Fibroblast of lung (primary cell): ENCODE data around the gene TDRD9. TPM values are rescaled to one million over a fixed set of nuclear protein-coding genes. Genes with fewer than 3 reads are reported as not detected.

Source experiments
- DNase-seq, 2 donors: peaks; one replicate each; pipeline versions ENCODE4 v3.0.0 to v3.0.0-alpha.2; 2010; ENCODE audit warnings: low read depth in 2 of 2
- H2AFZ ChIP-seq: 2 replicates; pipeline ENCODE4 v1.5.1; 2012; ENCODE audit warnings: low read length, control low read depth, inconsistent platforms
- H3K27ac ChIP-seq: 2 replicates; pipeline ENCODE4 v1.5.1; 2011; ENCODE audit warnings: low read length, control low read depth; ENCODE audit not compliant: insufficient read depth
- H3K27me3 ChIP-seq: 2 replicates; pipeline ENCODE4 v1.5.1; 2011; ENCODE audit warnings: mild to moderate bottlenecking, low read length; ENCODE audit not compliant: control insufficient read depth, insufficient read depth
- H3K36me3 ChIP-seq: 2 replicates; pipeline ENCODE4 v1.5.1; 2011; ENCODE audit warnings: low read length; ENCODE audit not compliant: control insufficient read depth, insufficient read depth
- H3K4me1 ChIP-seq: 2 replicates; pipeline ENCODE4 v1.5.1; 2011; ENCODE audit warnings: low read length; ENCODE audit not compliant: control insufficient read depth, insufficient read depth; ENCODE audit errors: extremely low read depth
- H3K4me2 ChIP-seq: 2 replicates; pipeline ENCODE4 v1.5.1; 2011; ENCODE audit warnings: low read length, control low read depth; ENCODE audit not compliant: insufficient read depth; ENCODE audit errors: extremely low read depth
- H3K4me3 ChIP-seq, 4 experiments: fragments of 200-600 bp in 1 of 4; sonication (generic) in 1 of 4; replicated peaks in 1 of 4; 2 replicates each; pipeline ENCODE4 v1.5.1; 2011 to 2016; ENCODE audit warnings: low read length in 4 of 4, low read depth in 3 of 4, mild to moderate bottlenecking in 3 of 4, control low read depth in 2 of 4, inconsistent platforms in 1 of 4, mixed read lengths in 1 of 4; ENCODE audit not compliant: insufficient read depth in 1 of 4; ENCODE audit errors: control extremely low read depth in 1 of 4
- H3K79me2 ChIP-seq: 2 replicates; pipeline ENCODE4 v1.5.1; 2012; ENCODE audit warnings: mild to moderate bottlenecking, low read length, inconsistent platforms; ENCODE audit not compliant: control insufficient read depth, insufficient read depth
- H3K9ac ChIP-seq: 2 replicates; pipeline ENCODE4 v1.5.1; 2011; ENCODE audit warnings: mild to moderate bottlenecking, low read length, control low read depth; ENCODE audit not compliant: insufficient read depth
- H3K9me3 ChIP-seq: 2 replicates; pipeline ENCODE4 v1.5.1; 2012; ENCODE audit warnings: low read depth, low read length; ENCODE audit not compliant: control insufficient read depth, insufficient read depth
- H4K20me1 ChIP-seq: 2 replicates; pipeline ENCODE4 v1.5.1; 2011; ENCODE audit warnings: low read length; ENCODE audit not compliant: control insufficient read depth, insufficient read depth; ENCODE audit errors: extremely low read depth
- EZH2 ChIP-seq: IDR thresholded peaks from 2 replicates; pipeline ENCODE4 v1.5.1; 2012; ENCODE audit warnings: low read length, control low read depth, mild to moderate bottlenecking; ENCODE audit errors: missing control alignments
- polyA plus RNA-seq, 2 donors: library from polyadenylated mRNA; depleted of rRNA in 1 of 2; stranded (reverse) in 1 of 2; unstranded in 1 of 2; fragments of >200 nt; gene quantifications; 2 replicates each; pipeline ENCODE4 v1.2.1, GENCODE V29; 2011 to 2012; ENCODE audit warnings: missing spikeins in 1 of 2
- total RNA-seq: library from RNA; depleted of rRNA; stranded (reverse); fragments of >200 nt; gene quantifications from 2 replicates; pipeline ENCODE4 v1.2.1, GENCODE V29; 2014
- TF ChIP-seq, protein P1 (sequence below), 2 donors: IDR thresholded peaks in 1 of 2; conservative IDR thresholded peaks in 1 of 2; 1 replicate in 1 of 2; 2 replicates in 1 of 2; pipeline ENCODE4 v1.5.1; 2011 to 2012; ENCODE audit warnings: low read length in 2 of 2, control low read depth in 1 of 2, inconsistent platforms in 1 of 2, low read depth in 1 of 2, mild to moderate bottlenecking in 1 of 2

TDRD9 gene
- total and polyA plus RNA-seq, 2 donors (not counting 1 experiment from before 2014, with no cell fraction given) = 0.28 to 0.50 TPM

DNA sequence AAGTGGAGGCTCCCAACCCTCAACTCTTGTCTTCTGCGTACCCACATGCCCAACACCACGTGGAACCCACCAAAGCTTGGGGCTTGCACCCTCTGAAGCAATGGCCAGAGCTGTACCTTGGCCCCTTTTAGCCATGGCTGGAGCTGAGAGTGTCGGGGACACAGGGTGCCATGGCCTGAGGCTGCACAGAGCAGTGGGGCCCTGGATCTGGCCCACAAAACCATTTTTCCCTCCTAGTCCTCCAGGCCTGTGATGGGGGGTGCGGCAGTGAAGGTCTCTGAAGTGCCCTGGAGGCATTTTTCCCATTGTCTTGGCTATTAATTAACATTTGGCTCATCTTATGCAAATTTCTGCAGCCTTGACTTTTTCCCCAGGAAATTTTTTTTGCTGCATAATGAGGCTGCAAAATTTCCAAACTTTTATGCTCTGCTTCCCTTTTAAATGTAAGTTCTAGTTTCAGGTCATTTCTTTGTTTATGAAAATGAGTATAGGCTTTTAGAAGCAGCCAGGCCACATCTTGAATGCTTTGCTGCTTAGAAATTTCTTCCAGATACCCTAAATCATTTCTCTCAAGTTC lies 138.6 kb downstream of the TDRD9 start:
- H3K79me2 ChIP-seq = no peaks in the 10 kb centered on the region
- no peak overlapping the region for H3K4me3 ChIP-seq
- H4K20me1 ChIP-seq = no peaks in the 10 kb centered on the region
- H3K9ac ChIP-seq = no peak overlapping the region
- H2AFZ ChIP-seq = no peak overlapping the region
- TF ChIP-seq, protein P1, sequence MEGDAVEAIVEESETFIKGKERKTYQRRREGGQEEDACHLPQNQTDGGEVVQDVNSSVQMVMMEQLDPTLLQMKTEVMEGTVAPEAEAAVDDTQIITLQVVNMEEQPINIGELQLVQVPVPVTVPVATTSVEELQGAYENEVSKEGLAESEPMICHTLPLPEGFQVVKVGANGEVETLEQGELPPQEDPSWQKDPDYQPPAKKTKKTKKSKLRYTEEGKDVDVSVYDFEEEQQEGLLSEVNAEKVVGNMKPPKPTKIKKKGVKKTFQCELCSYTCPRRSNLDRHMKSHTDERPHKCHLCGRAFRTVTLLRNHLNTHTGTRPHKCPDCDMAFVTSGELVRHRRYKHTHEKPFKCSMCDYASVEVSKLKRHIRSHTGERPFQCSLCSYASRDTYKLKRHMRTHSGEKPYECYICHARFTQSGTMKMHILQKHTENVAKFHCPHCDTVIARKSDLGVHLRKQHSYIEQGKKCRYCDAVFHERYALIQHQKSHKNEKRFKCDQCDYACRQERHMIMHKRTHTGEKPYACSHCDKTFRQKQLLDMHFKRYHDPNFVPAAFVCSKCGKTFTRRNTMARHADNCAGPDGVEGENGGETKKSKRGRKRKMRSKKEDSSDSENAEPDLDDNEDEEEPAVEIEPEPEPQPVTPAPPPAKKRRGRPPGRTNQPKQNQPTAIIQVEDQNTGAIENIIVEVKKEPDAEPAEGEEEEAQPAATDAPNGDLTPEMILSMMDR (conservative IDR thresholded peaks at IDR 0.05 in 1 of 2, IDR thresholded peaks at IDR 0.05 in 1 of 2; ENCODE audit: low read depth in 1 of 2, low read length in 2 of 2) = no peak
- no peak for TF ChIP-seq EZH2
- no peaks in the 10 kb centered on the region for H3K9me3 ChIP-seq
- no peak overlapping the region for H3K27ac ChIP-seq
- no peak overlapping the region for H3K4me2 ChIP-seq
- no peaks in the 10 kb centered on the region for H3K4me1 ChIP-seq
- DNase-seq = no peak
- H3K27me3 ChIP-seq = no peaks in the 10 kb centered on the region
- no peaks in the 10 kb centered on the region for H3K36me3 ChIP-seq

DNA sequence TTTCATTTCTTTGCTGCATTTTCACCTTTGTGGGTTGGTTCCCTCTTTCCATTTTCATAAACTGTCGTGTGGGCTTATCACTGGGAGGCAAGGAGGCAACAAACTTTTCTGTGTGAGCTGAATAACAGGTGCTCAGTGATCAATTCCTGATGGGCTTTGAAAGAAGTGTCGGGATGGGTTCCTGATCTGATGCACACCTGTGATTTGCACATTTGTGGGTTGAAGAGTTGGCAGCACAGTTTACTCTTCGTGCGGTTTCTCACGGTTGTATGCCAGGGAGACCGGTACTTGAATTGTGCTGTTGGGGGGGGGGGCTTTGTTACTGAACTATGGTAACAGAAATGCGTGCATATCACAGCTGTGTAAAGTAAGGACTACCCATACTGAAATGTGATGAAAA lies 141.3 kb downstream of the TDRD9 start:
- TF ChIP-seq, protein P1 (conservative IDR thresholded peaks at IDR 0.05 in 1 of 2, IDR thresholded peaks at IDR 0.05 in 1 of 2; ENCODE audit: low read depth in 1 of 2, low read length in 2 of 2) = no peak
- no peak for TF ChIP-seq EZH2
- H3K9me3 ChIP-seq = no peaks in the 10 kb centered on the region
- H3K27me3 ChIP-seq = no peaks in the 10 kb centered on the region
- no peaks in the 10 kb centered on the region for H3K36me3 ChIP-seq
- H3K4me3 ChIP-seq = no peak overlapping the region
- no peak overlapping the region for H3K4me2 ChIP-seq
- H3K4me1 ChIP-seq = no peaks in the 10 kb centered on the region
- no peak overlapping the region for H3K9ac ChIP-seq
- H3K27ac ChIP-seq = no peak overlapping the region
- no peak overlapping the region for H2AFZ ChIP-seq
- no peaks in the 10 kb centered on the region for H4K20me1 ChIP-seq
- no peaks in the 10 kb centered on the region for H3K79me2 ChIP-seq
- no peak for DNase-seq

DNA sequence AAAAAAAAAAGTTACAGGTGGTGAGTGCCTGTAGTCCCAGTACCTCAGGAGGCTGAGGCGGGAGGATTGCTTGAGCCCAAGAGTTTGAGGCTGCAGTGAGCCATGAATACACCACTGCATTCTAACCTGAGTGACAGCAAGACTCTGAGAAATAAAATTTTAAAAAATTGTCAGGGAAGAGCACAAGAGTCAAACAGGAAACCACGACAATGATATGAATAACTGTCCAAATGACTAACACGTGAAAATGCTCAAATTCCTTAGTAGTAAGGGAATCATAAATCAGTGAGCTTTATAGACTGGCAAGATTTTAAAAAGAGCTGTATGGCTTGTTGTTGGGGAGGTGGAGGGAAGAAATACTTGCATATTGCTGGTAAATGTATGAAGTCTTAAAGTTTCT lies 144.3 kb downstream of the TDRD9 start:
- Histone ChIP-seq H3K27ac (no peak overlapping the region), H3K4me1 (no peaks in the 10 kb centered on the region), H3K4me3 (no peak overlapping the region), H3K9ac (no peak overlapping the region), H3K36me3 (no peaks in the 10 kb centered on the region), H2AFZ (no peak overlapping the region), H3K9me3 (no peaks in the 10 kb centered on the region), H3K4me2 (no peak overlapping the region), H3K27me3 (no peaks in the 10 kb centered on the region), H4K20me1 (no peaks in the 10 kb centered on the region), H3K79me2 (no peaks in the 10 kb centered on the region)
- TF ChIP-seq, protein P1 (conservative IDR thresholded peaks at IDR 0.05 in 1 of 2, IDR thresholded peaks at IDR 0.05 in 1 of 2; ENCODE audit: low read depth in 1 of 2, low read length in 2 of 2) = no peak
- no peak for TF ChIP-seq EZH2
- no peak for DNase-seq
